ENCODE data around the gene CHST1.

The CHST1 gene

GRCh38 chr11:45674481-45675190 lies 9.2 kb upstream of the CHST1 start:
- DNase-seq (ENCODE audit: low read depth in 2 of 2), result no peak

GRCh38 chr11:45673441-45673840 lies 8.0 kb upstream of the CHST1 start:
- DNase-seq (ENCODE audit: low read depth in 2 of 2), result no peak

GRCh38 chr11:45672593-45672992 lies 7.2 kb upstream of the CHST1 start:
- DNase-seq (ENCODE audit: low read depth in 2 of 2), result no peak

GRCh38 chr11:45671246-45672171 lies 6.1 kb upstream of the CHST1 start:
- DNase-seq (ENCODE audit: low read depth in 2 of 2), result no peak

- DNase-seq (ENCODE audit: low read depth in 2 of 2), result no peak
Observed at GRCh38 chr11:45670386-45671135, 5.1 kb upstream of the CHST1 start.

- no peak for DNase-seq (ENCODE audit: low read depth in 2 of 2)
Observed at GRCh38 chr11:45669956-45670355, 4.5 kb upstream of the CHST1 start.

- DNase-seq (ENCODE audit: low read depth in 2 of 2), result no peak
Observed at GRCh38 chr11:45669146-45669545, 3.7 kb upstream of the CHST1 start.

- DNase-seq (ENCODE audit: low read depth in 2 of 2), result no peak
Observed at GRCh38 chr11:45667929-45668680, 2.7 kb upstream of the CHST1 start.

GRCh38 chr11:45666648-45667642 lies 1.5 kb upstream of the CHST1 start:
- DNase-seq (ENCODE audit: low read depth in 2 of 2), result no peak

GRCh38 chr11:45665933-45666647 lies 668 bp upstream of the CHST1 start:
- DNase-seq (ENCODE audit: low read depth in 2 of 2), result no peak

- no peak for DNase-seq (ENCODE audit: low read depth in 2 of 2)
Observed at GRCh38 chr11:45664376-45665205, 831 bp downstream of the CHST1 start.

GRCh38 chr11:45663486-45664375 lies 1.7 kb downstream of the CHST1 start:
- no peak for DNase-seq (ENCODE audit: low read depth in 2 of 2)

GRCh38 chr11:45662665-45663485 lies 2.5 kb downstream of the CHST1 start:
- DNase-seq (ENCODE audit: low read depth in 2 of 2), result peak; percentile 22 to 25

GRCh38 chr11:45662096-45662664 lies 3.2 kb downstream of the CHST1 start:
- DNase-seq (ENCODE audit: low read depth in 2 of 2), result no peak

GRCh38 chr11:45661439-45662055 lies 3.9 kb downstream of the CHST1 start:
- no peak for DNase-seq (ENCODE audit: low read depth in 2 of 2)

Measured in stimulated activated CD4-positive, alpha-beta T cell treated with anti-CD3 and anti-CD28 coated beads, Interleukin-4, amount 100 ng/mL, for 48 hours (primary cell).